DND-41 (cell line): ENCODE results near the gene UNC119B.

ENCODE experiments used
- CTCF ChIP-seq: IDR thresholded peaks from 2 replicates; pipeline ENCODE4 v1.5.1; 2012; ENCODE audit warnings: borderline replicate concordance, low read length, moderate library complexity, mild to moderate bottlenecking; ENCODE audit not compliant: poor library complexity, severe bottlenecking; ENCODE audit errors: extremely low read depth
- EZH2 ChIP-seq: IDR thresholded peaks from 3 replicates; pipeline ENCODE4 v1.6.1; 2012; ENCODE audit warnings: borderline replicate concordance, low read depth, mild to moderate bottlenecking, moderate library complexity, low read length, inconsistent platforms; ENCODE audit not compliant: severe bottlenecking

- TF ChIP-seq CTCF (no peak), EZH2 (no peak)
Measured at GRCh38 chr12:120740871-120741270, 30.6 kb downstream of the UNC119B start.
